Fibroblast of skin of left biceps (primary cell): ENCODE results near the gene TAS2R41.
"Not testable (repeated sequence)": the region's sequence is repeated elsewhere in the genome, so short reads cannot be mapped to it uniquely, and the experiment has no call there.

Source experiments
- DNase-seq, 2 experiments: peaks; one replicate each; pipeline ENCODE4 v3.0.0-alpha.2; 2013; ENCODE audit warnings: low read depth in 2 of 2

Gene TAS2R41

GRCh38 chr7:143516981-143517380 lies 39.3 kb downstream of the TAS2R41 start:
- DNase-seq, result no peak

DNA sequence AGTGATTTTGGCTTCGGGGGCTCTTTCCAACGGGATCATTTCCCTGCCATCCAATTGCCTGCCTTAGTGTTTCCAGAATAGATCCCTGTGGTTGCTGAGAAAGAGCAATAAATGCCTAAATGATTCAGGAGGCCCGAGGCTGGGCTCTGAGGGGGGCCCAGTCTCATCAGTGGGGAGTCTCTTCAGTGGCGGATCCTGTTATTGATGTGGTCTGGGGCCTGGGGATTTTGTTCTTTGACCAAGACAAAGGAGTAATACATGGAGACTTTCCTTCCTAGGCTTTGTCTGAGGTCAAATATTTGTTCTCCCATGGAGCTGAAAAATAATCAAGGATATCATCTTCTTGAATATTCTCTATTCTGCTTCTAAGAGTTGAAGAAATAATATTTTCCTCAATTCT lies 40.8 kb downstream of the TAS2R41 start:
- DNase-seq, result no peak

- no peak for DNase-seq
These were observed 41.3 kb downstream of the TAS2R41 start for GRCh38 chr7:143518941-143519340.

DNA sequence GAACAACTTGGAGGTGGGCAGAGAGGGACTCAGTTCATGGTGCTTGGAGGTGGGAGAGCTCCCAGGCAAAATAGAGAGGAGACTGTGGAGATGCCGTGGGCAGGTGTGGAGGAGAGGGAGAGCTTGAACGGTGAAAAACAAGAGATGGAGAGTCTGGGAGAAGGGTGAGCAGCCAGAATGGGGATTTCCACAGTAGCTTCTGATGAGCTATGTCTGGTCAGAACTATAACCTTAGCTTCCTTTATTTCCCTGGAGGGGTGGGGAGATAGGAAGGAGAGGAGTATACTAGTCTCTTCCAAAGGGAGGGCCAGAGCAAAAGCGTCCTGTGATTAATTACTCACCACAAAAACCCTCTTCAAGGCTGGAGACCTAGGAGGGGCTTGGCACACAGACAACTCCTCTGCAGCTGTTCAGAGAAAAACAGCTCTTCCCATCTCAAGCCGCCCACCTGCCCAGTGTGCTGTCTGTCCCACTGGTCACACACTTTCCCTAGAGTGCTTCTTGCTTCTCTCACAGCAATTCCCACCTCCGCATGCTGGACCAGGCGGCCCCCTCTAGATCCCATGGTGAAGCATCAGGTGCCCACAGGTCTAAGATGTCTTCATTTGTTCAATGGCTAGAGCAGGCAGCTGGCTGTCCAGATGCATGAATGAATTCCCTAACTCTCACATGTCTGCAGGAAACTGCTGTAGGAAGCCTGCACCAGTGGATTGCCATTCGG lies 41.9 kb downstream of the TAS2R41 start:
- DNase-seq, result peak; percentile 28

DNA sequence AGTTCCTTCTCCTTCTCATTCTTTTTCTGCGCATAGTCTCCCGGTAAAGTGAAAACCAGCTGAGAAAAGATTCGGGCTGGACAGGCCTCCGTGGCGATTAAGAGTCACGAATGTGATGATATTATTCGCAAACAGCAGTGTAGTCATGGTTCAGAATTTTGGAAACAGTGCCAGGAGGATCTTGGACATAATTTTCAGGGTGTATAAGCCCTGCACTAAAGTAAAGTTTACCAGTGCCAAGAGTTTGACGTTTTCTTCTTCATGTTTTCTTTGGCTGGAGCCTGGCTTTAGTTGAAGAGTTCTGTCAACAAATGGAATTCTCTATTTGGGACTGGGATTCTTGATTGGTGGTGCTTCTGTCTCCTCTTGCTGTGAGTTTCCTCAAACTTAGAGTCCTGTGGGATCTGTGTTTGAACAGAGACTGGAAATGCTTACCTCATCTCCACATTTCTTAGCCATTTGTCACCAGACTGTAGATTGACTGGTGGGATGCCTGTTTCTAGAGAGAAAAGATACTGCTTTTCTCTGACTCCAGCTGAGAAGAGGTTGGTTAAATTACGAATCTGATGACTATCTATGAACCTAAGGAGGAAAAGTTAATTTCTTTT lies 44.7 kb downstream of the TAS2R41 start:
- DNase-seq, result not testable (repeated sequence)
